GM21576 (cell line): ENCODE measurements around the gene ZNF593OS.

Source experiments
- ATAC-seq: cut with Tn5 transposase; IDR thresholded peaks from one replicate; pipeline ENCODE4 v1.9.1; 2021; ENCODE audit warnings: mild to moderate bottlenecking, moderate library complexity; ENCODE audit not compliant: unreplicated experiment

The ZNF593OS gene

DNA sequence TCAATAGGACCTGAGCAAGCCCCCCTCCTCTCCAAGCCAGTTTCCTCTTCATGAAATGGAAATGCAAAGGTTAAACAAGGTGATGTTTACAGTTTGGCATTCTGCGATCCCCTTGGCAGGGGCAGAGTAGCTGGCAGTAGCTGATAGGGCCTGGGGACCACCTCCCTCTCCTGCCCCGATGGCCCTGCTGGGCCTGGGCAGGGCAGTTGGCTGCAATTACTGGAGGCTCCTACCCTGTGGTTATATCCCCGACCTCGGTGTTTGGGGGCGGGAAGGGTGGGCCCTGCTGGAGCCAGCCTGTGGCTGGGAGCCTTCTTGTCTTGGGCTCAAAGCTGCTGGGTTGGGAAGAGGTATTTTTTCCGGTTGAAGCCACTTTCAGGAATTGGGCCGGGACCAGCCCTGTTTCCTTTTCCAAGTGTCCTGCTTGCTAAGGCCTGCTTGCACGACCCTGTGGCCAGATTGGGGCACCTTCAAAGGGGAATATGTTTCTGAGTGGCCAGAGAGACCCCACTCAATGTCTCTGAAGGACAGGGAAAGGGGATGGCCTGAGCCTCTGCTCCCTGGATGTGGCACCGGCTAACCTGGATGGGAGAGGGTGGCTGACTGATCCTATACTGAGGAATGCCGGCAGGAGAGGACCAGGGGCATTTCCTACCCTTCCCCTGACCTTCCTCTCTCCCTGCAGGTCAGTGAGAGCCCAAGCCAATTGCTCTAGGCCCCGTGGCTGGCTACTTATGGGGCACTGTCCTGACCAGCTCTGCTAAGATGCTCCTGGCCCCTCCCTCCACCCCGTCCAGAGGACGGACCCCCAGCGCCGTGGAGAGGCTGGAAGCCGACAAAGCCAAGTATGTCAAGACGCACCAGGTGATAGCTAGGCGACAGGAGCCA, 10.9 kb downstream of the ZNF593OS start:
- no peak for ATAC-seq

DNA sequence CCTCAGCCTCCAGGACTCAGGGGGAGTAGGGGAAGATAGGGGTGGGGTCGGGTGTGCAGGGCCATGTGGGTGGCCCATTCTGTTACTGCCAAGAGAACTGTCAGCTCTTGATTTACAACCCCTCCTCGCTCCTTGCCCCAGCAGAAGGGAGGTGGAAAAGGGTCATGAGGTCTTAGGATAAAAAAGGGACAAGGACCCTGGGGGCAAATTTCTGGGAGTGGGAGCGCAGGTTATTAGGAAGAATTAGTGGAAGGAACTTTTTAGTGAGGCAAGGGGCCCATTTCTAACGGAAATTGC, 11.9 kb downstream of the ZNF593OS start:
- ATAC-seq = no peak

DNA sequence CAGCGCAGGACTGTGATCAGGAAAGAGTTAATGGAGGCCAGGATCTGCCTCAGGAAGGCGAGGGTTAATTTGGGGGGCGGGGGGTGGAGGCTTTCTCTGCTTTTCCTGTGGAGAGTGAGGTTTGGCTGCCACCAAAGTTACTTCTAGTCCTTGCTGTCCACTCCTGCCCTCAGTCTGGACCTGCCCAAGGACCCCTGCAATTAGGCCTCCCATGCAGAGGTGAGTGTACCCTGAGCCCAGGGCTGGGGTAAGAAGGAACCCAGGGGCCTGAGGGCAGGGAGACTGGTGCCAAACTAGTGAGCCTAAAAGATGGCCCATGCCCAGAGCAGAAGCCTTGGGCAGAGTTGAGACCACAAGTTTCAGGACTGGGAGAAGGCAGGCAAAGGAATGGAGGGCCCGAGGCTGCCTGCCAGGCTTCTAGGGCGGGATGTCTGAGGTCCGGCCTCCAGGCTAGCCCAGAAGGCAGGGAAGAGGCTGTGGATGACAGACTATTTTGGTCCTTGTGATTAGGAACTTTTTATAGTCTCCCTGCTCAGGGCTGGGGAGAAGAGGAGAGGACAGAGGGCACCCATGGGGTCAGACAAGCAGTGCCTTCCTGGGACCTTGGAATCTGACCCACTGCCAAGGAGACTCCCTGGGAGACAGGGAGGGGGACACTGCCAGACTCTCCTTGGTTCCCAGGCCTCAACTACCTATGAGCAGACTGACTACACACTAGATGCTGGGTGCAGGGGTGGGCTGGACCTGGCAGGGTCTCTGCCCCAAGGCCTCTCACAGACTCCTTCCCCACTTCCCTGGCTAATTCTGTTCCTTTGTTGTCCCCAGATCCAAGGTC, 12.5 kb downstream of the ZNF593OS start, which contains the start of gene FAM110D:
Gene FAM110D, plus strand, starts transcription at position 172 of the 835 bp plus-strand sequence. CDS start 2,213 bp downstream, outside the sequence.
- no peak for ATAC-seq

DNA sequence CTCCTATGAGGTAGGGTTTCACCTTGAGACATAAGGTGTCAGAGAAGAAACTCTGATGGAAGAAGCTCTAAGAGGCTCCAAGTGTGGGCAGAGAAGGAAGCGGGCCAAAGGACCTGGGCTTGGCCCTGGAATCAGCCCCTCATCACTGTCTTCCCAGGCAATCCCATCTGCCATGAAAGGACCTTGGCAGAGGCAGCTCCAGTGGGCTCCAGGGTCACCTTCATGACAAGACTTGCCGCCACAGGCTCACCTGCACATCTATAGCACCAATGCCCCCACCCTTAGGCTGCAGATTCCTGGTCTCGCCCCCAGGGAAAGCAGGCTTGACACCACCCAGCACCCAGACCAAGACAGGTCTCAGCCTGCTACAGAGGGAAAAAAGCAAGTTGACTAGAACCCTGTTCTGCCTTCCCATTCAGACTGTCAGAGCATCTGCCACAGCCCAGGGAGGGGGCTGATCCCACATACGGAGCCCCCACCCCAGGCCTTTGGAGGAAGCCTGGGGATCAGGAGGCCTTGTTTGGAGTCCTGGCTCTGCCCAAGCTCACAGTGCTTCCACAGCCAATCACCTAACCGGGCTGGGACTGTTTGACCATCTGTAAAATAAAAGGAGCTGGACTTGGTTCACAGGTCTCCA, 13.2 kb downstream of the ZNF593OS start:
- no peak for ATAC-seq

DNA sequence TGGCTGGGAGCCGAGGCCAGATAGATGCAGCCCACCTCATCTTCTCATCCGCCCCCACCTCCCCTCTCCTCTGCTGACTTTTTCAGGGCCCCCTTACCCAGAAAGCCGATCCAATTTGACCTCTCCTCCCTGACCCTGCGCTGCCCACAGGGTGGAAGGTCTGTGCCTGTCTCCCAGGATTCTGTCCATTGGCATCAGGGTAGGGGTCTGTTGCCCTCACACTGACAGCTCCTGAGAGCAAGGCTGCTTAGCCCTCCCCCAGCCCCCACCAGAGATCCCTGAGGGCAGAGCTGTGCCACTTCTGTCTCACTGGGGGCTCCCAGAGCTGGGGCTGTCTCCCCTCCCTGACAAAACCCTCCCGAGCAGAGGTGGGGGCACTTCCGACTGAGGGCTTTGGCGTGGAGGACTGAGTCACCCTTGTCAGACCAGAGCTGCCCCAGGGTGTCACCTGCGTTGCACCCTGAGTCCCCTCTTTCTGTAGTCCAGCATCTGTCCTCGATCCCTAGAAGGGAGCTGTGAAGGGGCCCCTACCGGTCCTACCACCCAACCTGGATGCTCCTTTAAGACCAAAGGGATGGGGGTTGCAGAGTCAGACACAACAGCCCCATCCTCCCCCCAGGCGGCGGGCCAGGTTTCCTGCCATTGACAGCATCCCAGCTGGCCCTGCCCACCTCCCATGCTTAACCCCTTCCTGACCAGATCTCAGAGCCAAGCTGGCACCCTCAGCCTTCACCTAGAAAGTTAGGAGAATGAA, 15.2 kb downstream of the ZNF593OS start:
- ATAC-seq = no peak

DNA sequence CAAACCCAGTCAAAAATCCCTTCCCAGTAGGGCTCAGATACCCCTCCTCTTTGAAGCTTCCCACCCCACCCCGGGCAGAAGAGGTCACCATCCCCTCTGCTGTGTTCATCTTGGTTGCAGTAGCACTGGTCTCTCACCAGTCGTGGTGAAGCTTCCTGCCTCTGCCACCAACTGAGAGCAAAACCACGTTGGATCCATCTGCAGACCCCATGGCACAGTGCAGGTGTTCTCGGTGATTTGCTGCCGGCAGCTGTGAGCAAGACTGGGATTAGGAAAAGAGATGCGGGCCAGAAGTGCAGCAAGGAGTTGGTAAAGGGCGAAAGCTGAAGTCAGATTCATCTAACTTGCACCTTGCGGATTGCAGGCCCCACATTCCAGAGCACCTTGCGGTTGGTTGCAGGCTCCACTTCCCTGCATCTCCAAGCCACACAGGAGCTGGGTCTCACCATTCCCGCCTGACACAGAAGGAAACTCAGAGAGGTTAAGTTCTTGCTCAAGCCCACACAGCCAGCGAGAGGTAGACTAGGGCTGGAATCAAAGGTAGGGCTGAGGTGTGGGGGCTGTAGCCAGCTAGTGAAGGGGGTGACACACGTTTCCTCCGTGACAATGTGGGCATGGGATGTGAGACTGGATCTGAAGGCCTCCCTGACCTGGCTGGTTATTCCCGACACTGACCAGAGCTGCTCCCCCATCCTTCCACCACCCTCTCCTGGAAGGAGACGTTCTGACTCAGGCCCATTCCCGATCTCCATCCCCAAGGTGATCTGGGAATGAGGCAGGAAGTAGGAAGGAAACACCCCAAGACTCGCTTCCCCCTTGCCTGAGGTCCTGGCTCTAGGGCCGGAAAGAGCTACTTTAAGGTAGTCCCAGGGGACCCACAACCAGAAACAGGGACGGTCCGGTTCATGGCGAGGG, 16.0 kb downstream of the ZNF593OS start:
- ATAC-seq = no peak

DNA sequence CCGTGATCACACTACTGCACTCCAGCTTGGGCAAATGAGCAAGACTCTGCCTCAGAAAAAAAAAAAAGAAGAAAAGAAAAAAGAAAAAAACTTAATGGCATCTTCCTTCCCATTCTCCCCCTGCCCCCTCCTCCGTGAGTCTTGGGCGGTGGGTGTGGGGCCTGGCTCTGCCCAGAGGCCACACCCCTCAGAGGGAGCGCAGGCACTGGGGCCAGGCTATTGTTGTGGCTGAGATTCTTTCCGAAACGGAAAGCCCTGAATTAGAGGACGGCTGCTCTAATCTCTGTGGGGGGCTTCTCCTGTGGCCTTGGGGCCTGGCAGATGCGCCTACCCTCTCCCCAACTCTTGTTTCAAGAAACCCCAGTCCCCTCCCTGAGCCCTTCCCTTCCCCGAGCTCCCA, 16.9 kb downstream of the ZNF593OS start:
- no peak for ATAC-seq

DNA sequence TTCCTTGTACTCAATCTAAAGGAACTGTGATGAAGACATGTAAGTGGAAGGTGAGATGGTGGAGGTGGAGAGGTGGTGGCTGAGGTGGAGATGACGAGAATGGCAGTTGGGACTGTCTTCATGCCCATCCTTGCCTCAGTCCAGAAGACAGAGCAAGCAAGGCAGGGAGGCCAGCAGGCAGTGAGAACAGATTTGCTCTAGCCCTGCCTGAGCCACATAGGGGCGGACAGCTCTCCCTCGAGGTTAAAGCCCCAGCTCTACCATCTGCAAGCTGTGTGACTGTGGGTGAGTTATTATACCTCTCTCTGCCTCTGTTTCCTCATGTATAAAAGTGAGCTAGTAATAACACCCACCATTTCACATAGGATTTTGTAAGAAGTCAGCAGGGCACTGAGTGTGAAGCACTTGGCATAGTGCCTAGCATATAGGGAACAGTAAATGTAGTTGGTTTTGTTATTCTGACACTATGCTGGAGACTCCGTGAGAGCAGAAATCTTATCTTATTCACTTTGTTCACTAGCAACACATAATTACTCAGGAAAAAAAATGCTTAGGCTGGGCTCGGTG, 17.6 kb downstream of the ZNF593OS start:
- ATAC-seq = no peak

DNA sequence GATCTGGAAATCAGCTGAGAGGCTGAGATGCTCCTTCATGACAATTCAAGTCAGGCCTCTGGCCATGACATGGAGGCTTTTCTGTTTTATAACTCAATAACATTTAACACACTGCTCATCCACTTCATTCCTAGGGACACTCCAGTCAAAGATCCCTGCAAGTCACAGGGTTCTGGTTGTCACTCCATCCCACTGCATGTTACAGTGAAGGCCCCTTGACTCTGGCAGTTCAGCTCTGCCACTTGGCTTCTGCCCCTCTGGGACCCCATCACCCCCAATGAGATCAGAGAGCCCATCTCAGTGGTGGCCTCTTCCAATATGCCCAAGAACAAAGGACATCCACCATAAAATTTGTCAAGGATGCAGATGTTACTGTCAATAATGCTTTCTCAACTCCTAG, 22.7 kb downstream of the ZNF593OS start:
- ATAC-seq = no peak

DNA sequence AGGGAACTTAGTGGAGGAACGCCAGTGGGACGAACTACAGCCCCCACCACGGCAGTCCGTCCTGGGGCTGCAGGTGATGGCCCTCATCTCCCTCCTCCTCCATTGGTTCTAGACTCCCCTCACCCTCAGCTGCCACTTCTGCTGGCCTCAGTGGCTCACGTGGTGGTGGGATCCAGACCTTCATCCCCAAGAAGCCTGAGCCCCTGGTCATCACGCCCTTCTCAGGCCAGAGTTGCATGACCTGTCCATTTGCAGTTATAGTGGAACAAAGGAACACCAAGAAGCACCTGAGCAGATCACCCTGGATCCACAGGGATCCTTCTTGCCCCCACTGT, 25.7 kb downstream of the ZNF593OS start:
- no peak for ATAC-seq

DNA sequence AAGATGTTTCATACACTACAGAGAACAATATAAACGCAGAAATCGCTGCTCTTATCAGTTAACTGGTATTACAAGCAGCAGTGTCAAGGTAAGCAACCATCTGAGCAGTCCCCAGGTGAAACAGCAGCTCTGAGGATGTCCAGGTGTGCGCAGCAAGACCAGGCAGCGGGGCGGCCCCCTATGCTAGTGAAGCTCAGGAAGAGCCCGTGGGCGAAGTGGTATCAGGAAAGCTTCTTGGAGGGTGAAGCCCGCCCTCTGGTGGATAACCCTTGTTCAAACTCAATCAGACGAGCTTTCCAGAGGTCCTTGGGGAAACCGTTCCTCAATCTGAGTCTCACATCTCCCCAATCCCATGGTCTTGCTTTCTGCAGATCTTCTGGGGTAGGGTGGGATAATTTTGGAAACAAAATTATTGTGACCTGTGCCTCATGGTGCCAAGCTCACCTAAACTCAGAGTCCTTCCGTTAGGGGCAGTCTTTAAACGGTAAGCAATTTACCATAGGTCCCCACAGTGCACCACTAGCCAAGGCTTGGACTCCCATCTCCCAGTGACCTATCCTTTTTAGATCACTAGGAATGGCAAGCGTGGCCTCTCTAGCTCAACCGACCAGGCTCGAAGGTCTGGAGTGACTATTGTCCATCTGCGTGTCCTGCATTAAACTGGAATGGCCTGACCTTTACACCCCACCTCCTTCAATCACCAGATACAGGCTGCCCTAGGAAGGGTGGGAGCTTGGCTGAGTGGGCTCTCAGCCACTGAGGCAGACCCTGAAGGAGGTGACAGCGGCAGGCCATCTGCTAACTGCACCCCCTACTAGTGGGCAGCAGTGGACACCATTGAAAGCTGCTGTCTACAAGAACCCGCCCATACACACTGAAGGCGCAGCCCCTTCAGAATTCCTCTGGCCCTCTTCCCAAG, 26.3 kb downstream of the ZNF593OS start:
- no peak for ATAC-seq

DNA sequence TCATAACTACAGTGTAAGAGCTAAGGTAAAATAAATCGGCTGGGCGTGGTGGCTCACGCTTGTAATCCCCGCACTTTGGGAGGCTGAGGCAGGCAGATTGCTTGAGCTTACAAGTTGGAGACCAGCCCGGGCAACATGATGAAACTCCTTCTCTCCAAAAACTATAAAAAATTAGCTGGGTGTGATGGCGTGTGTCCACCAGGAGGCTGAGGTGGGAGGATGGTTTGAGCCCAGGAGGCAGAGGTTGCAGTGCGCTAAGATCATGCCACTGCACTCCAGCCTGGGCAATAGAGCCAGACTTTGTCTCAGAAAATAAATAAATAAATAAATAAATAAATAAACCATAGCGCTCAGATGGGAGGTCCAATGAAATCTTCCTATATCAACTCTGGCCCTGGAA, 29.5 kb downstream of the ZNF593OS start:
- ATAC-seq = no peak

DNA sequence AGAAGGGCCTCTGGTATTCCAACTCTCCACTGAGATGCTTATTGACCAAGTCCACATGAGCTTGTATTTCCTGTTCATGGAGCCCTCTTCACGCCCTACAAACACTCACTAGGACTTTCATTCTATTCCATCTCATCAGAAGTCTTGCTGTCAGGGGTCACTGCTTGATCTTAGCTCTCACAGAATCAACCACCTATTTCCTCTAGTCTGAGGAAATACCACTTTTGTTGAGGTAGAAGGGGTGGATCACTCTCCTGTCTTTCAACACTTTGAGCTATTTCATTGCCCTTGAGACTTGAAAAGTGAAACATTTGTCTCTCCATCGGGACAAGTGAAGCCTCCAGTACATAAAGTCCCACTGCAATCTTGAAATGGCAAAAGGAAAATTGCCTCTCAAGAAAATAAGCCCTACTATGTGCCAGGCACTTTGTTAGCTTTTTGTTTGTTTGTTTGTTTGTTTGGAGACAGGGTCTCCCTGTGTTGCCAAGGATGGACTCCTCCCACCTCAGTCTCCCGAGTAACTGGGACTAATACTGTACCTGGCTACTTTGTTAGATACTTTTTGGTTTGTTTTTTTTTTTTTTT, 32.6 kb downstream of the ZNF593OS start:
- no peak for ATAC-seq

DNA sequence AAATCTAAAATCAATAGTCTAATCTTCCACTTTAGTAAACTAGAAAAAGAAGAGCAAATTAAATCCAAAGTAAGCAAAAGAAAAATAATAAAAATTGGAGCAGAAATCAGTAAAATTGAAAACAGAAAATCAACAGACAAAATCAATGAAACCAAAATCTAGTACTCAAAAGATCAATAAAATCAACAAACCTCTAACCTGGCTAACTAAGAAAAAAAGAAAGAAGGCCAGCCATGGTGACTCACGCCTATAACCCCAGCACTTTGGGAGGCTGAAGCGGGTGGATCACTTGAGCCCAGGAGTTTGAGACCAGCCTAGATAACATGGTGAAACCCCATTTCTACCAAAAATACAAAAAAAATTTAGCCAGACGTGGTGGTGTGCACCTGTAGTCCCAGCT, 37.2 kb downstream of the ZNF593OS start:
- ATAC-seq = no peak

DNA sequence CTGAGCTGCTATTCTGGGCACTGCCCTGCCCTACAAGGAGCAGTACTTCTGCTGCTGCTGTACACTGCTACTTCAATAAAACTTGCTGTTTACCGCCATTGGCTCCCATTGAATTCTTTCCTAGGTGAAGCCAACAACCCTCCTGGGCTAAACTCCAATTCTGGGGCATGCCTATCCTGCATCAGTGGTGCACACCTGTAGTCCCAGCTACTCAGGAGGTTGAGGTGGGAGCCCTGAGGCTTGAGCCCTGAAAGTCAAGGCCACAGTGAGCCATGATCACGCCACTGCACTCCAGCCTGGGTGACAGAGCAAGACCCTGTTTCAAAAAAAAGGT, 38.8 kb downstream of the ZNF593OS start:
- ATAC-seq = no peak

DNA sequence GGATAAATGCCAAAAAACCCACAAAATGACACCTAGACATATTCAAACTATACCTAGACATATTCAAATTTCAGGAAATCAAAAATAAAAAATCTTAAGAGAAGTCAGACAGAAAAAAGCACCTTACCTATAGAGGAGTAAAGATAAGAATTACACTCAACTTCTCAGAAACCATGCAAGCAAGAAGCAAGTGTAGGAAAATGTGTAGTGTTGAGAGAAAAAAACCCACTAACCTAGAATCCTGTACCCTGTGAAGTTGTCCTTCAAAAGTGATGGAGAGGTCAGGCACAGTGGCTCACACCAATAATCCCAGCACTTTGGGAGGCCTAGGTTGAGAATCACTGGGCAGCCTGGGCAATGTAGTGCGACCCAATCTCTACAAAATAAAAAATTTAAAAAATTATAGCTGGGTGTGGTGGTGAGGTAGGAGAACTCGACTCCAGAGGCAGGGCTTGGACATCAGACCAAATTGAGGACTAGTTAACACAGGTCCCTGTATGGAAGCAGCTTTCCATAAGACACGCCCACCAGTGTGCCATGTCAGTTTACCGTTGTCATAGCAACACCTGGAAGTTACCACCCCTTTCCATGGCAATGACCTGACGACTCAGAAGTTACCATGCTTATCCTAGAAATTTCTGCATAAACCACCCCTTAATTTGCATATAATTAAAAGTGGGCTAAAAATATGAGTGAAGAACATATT, 39.4 kb downstream of the ZNF593OS start:
- no peak for ATAC-seq

DNA sequence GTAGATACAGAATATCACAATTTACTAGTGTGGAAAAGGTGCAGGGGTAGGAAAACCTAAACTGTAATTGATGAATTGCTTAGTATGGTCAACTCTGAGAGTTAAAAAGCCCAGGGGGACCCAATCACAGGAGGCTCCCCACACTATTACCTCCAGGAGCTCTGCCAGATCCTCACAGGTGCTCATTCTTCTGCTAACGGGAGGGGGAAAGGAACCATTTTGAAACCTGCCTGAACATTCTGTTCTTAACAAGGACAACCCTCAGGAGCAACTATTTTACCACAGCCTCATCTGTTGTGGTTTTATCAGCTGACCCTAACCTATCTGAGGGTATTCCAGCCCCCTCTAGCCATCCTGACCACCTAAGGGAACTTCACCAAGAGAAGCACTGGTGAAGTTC, 40.9 kb downstream of the ZNF593OS start:
- no peak for ATAC-seq

DNA sequence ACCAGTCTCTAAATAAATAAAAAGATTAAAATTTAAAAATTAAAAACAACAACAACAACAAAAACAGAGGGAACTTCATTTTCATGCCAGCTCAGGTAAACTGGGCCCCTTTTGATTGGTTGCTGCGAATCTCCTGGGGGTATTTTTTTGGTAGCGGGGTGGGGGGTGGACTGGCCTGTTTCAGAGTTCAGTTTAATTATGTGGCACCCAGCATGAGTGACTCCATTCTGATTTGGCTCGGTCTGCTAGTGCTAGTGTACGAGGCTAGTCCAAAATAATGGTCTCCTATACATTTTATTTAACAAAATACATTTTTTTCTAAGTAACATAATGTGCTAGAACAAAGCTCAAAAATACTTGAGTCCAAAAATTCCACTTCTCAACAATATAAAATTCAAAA, 41.9 kb downstream of the ZNF593OS start:
- ATAC-seq = no peak
